HepG2 (cell line): ENCODE data around the gene FYB1. TPM values are rescaled to one million over a fixed set of nuclear protein-coding genes. Genes with fewer than 3 reads are reported as not detected.
A peak's percentile ranks its signal among the peaks of the same experiment; 100 is the strongest.

Experiments
- ATAC-seq: fragments of 200-7000 bp; cut with Tn5 transposase; 3 replicates; pipeline ENCODE4 v1.9.1; 2020; ENCODE audit warnings: mild to moderate bottlenecking, moderate library complexity
- BruUV-seq: library from RNA; stranded (reverse); fragments of 400-500 nt; replicated peaks from 2 replicates; lab custom pipeline; 2021; lab: Mats Ljungman, UMichigan
- CTCF ChIA-PET: fragments of 300-600 bp; formaldehyde crosslinking; extraction: SDS; loops from one replicate; lab custom pipeline; 2021; ENCODE audit warnings: low total read pairs, inconsistent platforms, low intra/inter-chr PET ratio; lab: Yijun Ruan, JAX
- POLR2A ChIA-PET: fragments of 350-600 bp; sonication (Branson Sonifier 250); formaldehyde crosslinking; loops from one replicate; lab custom pipeline; 2020; ENCODE audit warnings: antibody characterized with exemption, inconsistent platforms; lab: Yijun Ruan, JAX
- DNase-seq: peaks from one replicate; pipeline ENCODE4 v3.0.0-alpha.2; 2015; ENCODE audit warnings: low spot score
- FAIRE-seq: peaks from 3 replicates; lab custom pipeline; 2011; peaks lifted over from hg19 to GRCh38; lab: Jason Lieb, UNC
- H2AFZ ChIP-seq: one replicate; pipeline ENCODE4 v1.6.1; 2011; ENCODE audit warnings: low read length, inconsistent platforms
- H3K27ac ChIP-seq: fragments of 300-600 bp; 3 replicates; pipeline ENCODE4 v1.8.0; 2011; ENCODE audit warnings: mixed run types, mild to moderate bottlenecking, mixed read lengths, low read length, inconsistent platforms; ENCODE audit not compliant: insufficient read depth; ENCODE audit errors: extremely low read length
- H3K27me3 ChIP-seq, 2 experiments: fragments of 200-600 bp in 1 of 2; 2 replicates in 1 of 2; 3 replicates in 1 of 2; pipeline versions ENCODE4 v1.6.0 to v1.8.0; 2011; ENCODE audit warnings: low read length in 2 of 2, mild to moderate bottlenecking in 2 of 2, moderate library complexity in 2 of 2, inconsistent platforms in 1 of 2; ENCODE audit not compliant: insufficient read depth in 2 of 2, control insufficient read depth in 1 of 2
- H3K36me3 ChIP-seq, 2 experiments: fragments of 200-600 bp in 1 of 2; replicated peaks in 1 of 2; 2 replicates in 1 of 2; 3 replicates in 1 of 2; pipeline versions ENCODE4 v1.5.1 to v1.8.0; 2011; ENCODE audit warnings: low read length in 2 of 2, inconsistent platforms in 1 of 2; ENCODE audit not compliant: insufficient read depth in 2 of 2, control insufficient read depth in 1 of 2
- H3K4me1 ChIP-seq: 2 replicates; pipeline ENCODE4 v1.5.1; 2012; ENCODE audit warnings: low read length, inconsistent platforms; ENCODE audit not compliant: insufficient read depth
- H3K4me2 ChIP-seq: 2 replicates; pipeline ENCODE4 v1.6.0; 2011; ENCODE audit warnings: low read depth, low read length, inconsistent platforms
- H3K4me3 ChIP-seq, 3 experiments: fragments of 200-600 bp in 1 of 3; sonication (generic), shearing (Covaris generic) in 1 of 3; replicated peaks in 1 of 3; 2 replicates each; pipeline ENCODE4 v1.5.1; 2011 to 2016; ENCODE audit warnings: low read length in 3 of 3, inconsistent platforms in 2 of 3, low read depth in 2 of 3, mild to moderate bottlenecking in 2 of 3, control low read depth in 1 of 3, mixed read lengths in 1 of 3; ENCODE audit not compliant: insufficient read depth in 1 of 3
- H3K79me2 ChIP-seq: one replicate; pipeline ENCODE4 v1.6.1; 2011; ENCODE audit warnings: low read length, inconsistent platforms; ENCODE audit not compliant: insufficient read depth
- H3K9ac ChIP-seq: 2 replicates; pipeline ENCODE4 v1.6.0; 2011; ENCODE audit warnings: mild to moderate bottlenecking, low read depth, low read length, inconsistent platforms; ENCODE audit not compliant: insufficient read depth
- H3K9me3 ChIP-seq: 2 replicates; pipeline ENCODE4 v1.5.1; 2012; ENCODE audit warnings: mild to moderate bottlenecking, low read length
- H4K20me1 ChIP-seq: 2 replicates; pipeline ENCODE4 v1.6.0; 2011; ENCODE audit warnings: inconsistent platforms, mild to moderate bottlenecking, low read length, moderate library complexity; ENCODE audit not compliant: insufficient read depth
- CEBPB ChIP-seq: IDR thresholded peaks from 2 replicates; pipeline ENCODE4 v1.6.1; 2011; ENCODE audit warnings: low read depth, low read length, improper control_type of control experiment, borderline replicate concordance
- CEBPG ChIP-seq: IDR thresholded peaks from 2 replicates; pipeline ENCODE4 v1.6.1; 2016
- FOXK1 ChIP-seq: sonication (generic); formaldehyde crosslinking; IDR thresholded peaks from 2 replicates; pipeline ENCODE4 v1.4.0; 2020; ENCODE audit warnings: low read depth, missing genetic modification reagents, borderline replicate concordance
- MNT ChIP-seq: fragments of 450-650 bp; IDR thresholded peaks from 2 replicates; pipeline ENCODE4 v1.6.1; 2016
- MTF1 ChIP-seq: sonication (generic); formaldehyde crosslinking; IDR thresholded peaks from 2 replicates; pipeline ENCODE4 v1.5.0; 2020; ENCODE audit warnings: missing genetic modification reagents
- MXD3 ChIP-seq: IDR thresholded peaks from 2 replicates; pipeline ENCODE4 v1.6.1; 2016; ENCODE audit warnings: mild to moderate bottlenecking, missing biosample characterization, missing genetic modification reagents
- RARA ChIP-seq: IDR thresholded peaks from 2 replicates; pipeline ENCODE4 v1.6.1; 2016; ENCODE audit warnings: missing genetic modification reagents, missing compliant biosample characterization
- SRSF1 ChIP-seq: fragments of 200-400 bp; formaldehyde crosslinking; optimal IDR thresholded peaks from 2 replicates; pipeline ENCODE3; 2017; ENCODE audit warnings: mild to moderate bottlenecking, low read depth, low read length, moderate library complexity
- TIGD3 ChIP-seq: sonication (generic); formaldehyde crosslinking; IDR thresholded peaks from 2 replicates; pipeline ENCODE4 v1.5.1; 2020; ENCODE audit warnings: mild to moderate bottlenecking, missing genetic modification reagents, borderline replicate concordance
- ZNF251 ChIP-seq: sonication (generic); formaldehyde crosslinking; IDR thresholded peaks from 2 replicates; pipeline ENCODE4 v1.9.0; 2021; ENCODE audit warnings: mild to moderate bottlenecking, missing genetic modification reagents
- ZNF264 ChIP-seq: sonication (generic); formaldehyde crosslinking; IDR thresholded peaks from 2 replicates; pipeline ENCODE4 v1.4.0; 2020; ENCODE audit warnings: missing genetic modification reagents
- ZNF460 ChIP-seq: sonication (generic); formaldehyde crosslinking; IDR thresholded peaks from 2 replicates; pipeline ENCODE4 v1.5.1; 2020; ENCODE audit warnings: missing genetic modification reagents, mild to moderate bottlenecking, borderline replicate concordance
- ZNF83 ChIP-seq: sonication (generic); formaldehyde crosslinking; IDR thresholded peaks from 2 replicates; pipeline ENCODE4 v1.4.0; 2020; ENCODE audit warnings: missing genetic modification reagents, mild to moderate bottlenecking, borderline replicate concordance
- WGBS: methylation state at CpG from one replicate; pipeline ENCODE4 v1.1.6; 2017; ENCODE audit warnings: low lambda C conversion rate; 5-methylcytosine and 5-hydroxymethylcytosine counted together
- in situ Hi-C: cut with HindIII; loops from 2 replicates; pipeline ENCODE4 v1.10.0; 2017; ENCODE audit warnings: low pct_unique_long_range_greater_than_20kb; ENCODE audit not compliant: extremely low pct_ligation_motif_present
- intact Hi-C: fragments of 100-400 bp; cut with micrococcal nuclease; formaldehyde crosslinking; loops from one replicate; pipeline ENCODE4 v1.10.0; 2022; ENCODE audit not compliant: unreplicated experiment
- polyA plus RNA-seq, 8 experiments: library from polyadenylated mRNA; depleted of rRNA in 3 of 8; stranded (reverse) in 7 of 8; unstranded in 1 of 8; fragments of >200 nt; fragmentation: Illumina TruSeq in 4 of 8; extraction: Trizol in 4 of 8; gene quantifications; 2 replicates each; pipeline versions ENCODE4 v1.2.1 to v1.2.3, GENCODE V29; 2011 to 2016; ENCODE audit warnings: low read depth in 4 of 8, missing spikeins in 1 of 8, mixed read lengths in 1 of 8; ENCODE audit not compliant: insufficient read depth in 1 of 8
- total RNA-seq, 5 experiments: library from RNA; depleted of rRNA; stranded (reverse); fragments of >200 nt; fragmentation: Illumina TruSeq; extraction: Trizol; gene quantifications; 2 replicates each; pipeline ENCODE4 v1.2.3, GENCODE V29; 2016; ENCODE audit warnings: low read depth in 1 of 5

Gene FYB1
- total and polyA plus RNA-seq, 2 of the 13 experiments (the other 11 are each of a cell fraction or from before 2014, with no cell fraction given): 0.03 TPM; not detected in 1

GRCh38 chr5:39214912-39215709 lies 4.3 kb downstream of the FYB1 start:
- POLR2A ChIA-PET: no interaction called here

GRCh38 chr5:39213447-39214207 lies 5.7 kb downstream of the FYB1 start:
- DNase-seq (no peak), ATAC-seq (no peak), FAIRE-seq (no peak)
- no peak overlapping the region for H3K4me2 ChIP-seq
- POLR2A ChIA-PET: no interaction called here
- no peak for TF ChIP-seq TIGD3
- TF ChIP-seq ZNF83 (CRISPR knock-in tag): no peak
- no peak for TF ChIP-seq SRSF1
- no peak for TF ChIP-seq ZNF460 (CRISPR knock-in tag)
- TF ChIP-seq MXD3: no peak
- TF ChIP-seq MTF1 (CRISPR knock-in tag): no peak
- no peak for TF ChIP-seq MNT
- TF ChIP-seq FOXK1 (CRISPR knock-in tag): no peak
- intact Hi-C loops: loop anchor here (10.0 kb wide), 1 partner anchor 151 kb away; the partner anchor contains the start of gene C9
- in situ Hi-C loops: loop anchor here (25.0 kb wide), 1 partner anchor 349 kb away; no protein-coding TSS in a partner anchor
- H3K27ac ChIP-seq: no peak overlapping the region
- no peaks in the 10 kb centered on the region for H3K36me3 ChIP-seq
- no TSS peak for BruUV-seq
- no peak overlapping the region for H3K4me3 ChIP-seq
- 33% methylated on average over 6 of the region's 6 CpGs for WGBS
- H3K4me1 ChIP-seq: peaks cover 5% of the 10 kb centered on the region
- H3K79me2 ChIP-seq: no peaks in the 10 kb centered on the region
- no peak overlapping the region for H2AFZ ChIP-seq
- H3K9me3 ChIP-seq: no peaks in the 10 kb centered on the region
- no peaks in the 10 kb centered on the region for H3K27me3 ChIP-seq
- H4K20me1 ChIP-seq: no peaks in the 10 kb centered on the region
- H3K9ac ChIP-seq: no peak overlapping the region
- CTCF ChIA-PET: no interaction called here

More at GRCh38 chr5:39214912-39215709, 4.3 kb downstream of the FYB1 start:
- Histone ChIP-seq H3K27ac (no peak overlapping the region), H3K4me3 (no peak overlapping the region), H3K79me2 (no peaks in the 10 kb centered on the region), H3K36me3 (no peaks in the 10 kb centered on the region), H3K9ac (no peak overlapping the region), H3K4me2 (no peak overlapping the region), H3K9me3 (no peaks in the 10 kb centered on the region), H2AFZ (no peak overlapping the region), H4K20me1 (no peaks in the 10 kb centered on the region), H3K27me3 (no peaks in the 10 kb centered on the region), H3K4me1 (peaks cover 18% of the 10 kb centered on the region)
- no TSS peak for BruUV-seq
- DNase-seq: no peak
- no peak for FAIRE-seq
- TF ChIP-seq CEBPG (CRISPR knock-in tag) (0 out of 2 replicates have a peak, but pooled peaks have one; percentile 11), RARA (CRISPR knock-in tag) (no peak), CEBPB (peak; percentile 73; the same call in 1 of the 2 replicates), ZNF251 (CRISPR knock-in tag) (no peak), ZNF264 (CRISPR knock-in tag) (no peak)
- intact Hi-C loops: loop anchor here (5.0 to 10.0 kb wide), 3 partner anchors 150 to 332 kb away; partner anchors contain the start of gene C9
- no peak for ATAC-seq
- CTCF ChIA-PET: no interaction called here
- WGBS: 42% methylated on average over 6 of the region's 6 CpGs
- in situ Hi-C loops: loop anchor here (5.0 to 25.0 kb wide), 2 partner anchors 67 to 347 kb away; no protein-coding TSS in a partner anchor
